ENCODE measurements around the gene GET3.
"Not testable (repeated sequence)": the region's sequence is repeated elsewhere in the genome, so short reads cannot be mapped to it uniquely, and the experiment has no call there.

Gene GET3

GRCh38 chr19:12792051-12792852 is 55.0 kb downstream of the GET3 start:
- peak in 1 of 3 donors; percentile 71 for DNase-seq (ENCODE audit: low read depth in 3 of 3)

GRCh38 chr19:12792853-12793289 is 55.6 kb downstream of the GET3 start:
- no peak for DNase-seq (ENCODE audit: low read depth in 3 of 3)

GRCh38 chr19:12793290-12794195 is 56.2 kb downstream of the GET3 start:
- peak; percentile 86 to 92 (median 87) for DNase-seq (ENCODE audit: low read depth in 3 of 3)

GRCh38 chr19:12794196-12794941 is 57.1 kb downstream of the GET3 start:
- DNase-seq (ENCODE audit: low read depth in 3 of 3) = no peak

- DNase-seq (ENCODE audit: low read depth in 3 of 3) = no peak
Measured at GRCh38 chr19:12794971-12795381, 57.7 kb downstream of the GET3 start.

- DNase-seq (ENCODE audit: low read depth in 3 of 3) = no peak
Measured at GRCh38 chr19:12796146-12797071, 59.1 kb downstream of the GET3 start.

- DNase-seq (ENCODE audit: low read depth in 3 of 3) = no peak
Measured at GRCh38 chr19:12797141-12797587, 59.9 kb downstream of the GET3 start.

GRCh38 chr19:12797607-12798006 is 60.3 kb downstream of the GET3 start:
- not testable (repeated sequence) for DNase-seq (ENCODE audit: low read depth in 3 of 3)

Measured in stimulated activated CD4-positive, alpha-beta T cell treated with anti-CD3 and anti-CD28 coated beads, TNF-alpha, amount 100 ng/mL, for 48 hours (primary cell).